ENCODE data around the gene R3HDM2. TPM values are rescaled to one million over a fixed set of nuclear protein-coding genes. Genes with fewer than 3 reads are reported as not detected.
A peak's percentile ranks its signal among the peaks of the same experiment; 100 is the strongest.

Gene R3HDM2
- total RNA-seq, 2 experiments from 2014 or later = 70.2 to 71.5 TPM

GRCh38 chr12:57465030-57465746, 34.3 kb upstream of the R3HDM2 start:
- no peak overlapping the region for H3K27ac Mint-ChIP-seq
- ChIA-PET POLR2A (interaction anchor here (1.0 to 2.2 kb wide), 4 partner anchors 9 to 35 kb away, joined by 5 to 13 read pairs (median 5); partner anchors contain the start of gene ARHGAP9), CTCF (interaction anchor here (2.3 to 9.8 kb wide), 2 partner anchors 10 to 12 kb away, joined by 12 to 204 read pairs; partner anchors contain the start of gene ARHGAP9)
- H3K36me3 Mint-ChIP-seq (ENCODE audit: low read depth) = peaks cover 21% of the 10 kb centered on the region
- peaks cover 20% of the 10 kb centered on the region for H3K27me3 Mint-ChIP-seq
- DNase-seq = no peak
- no peak overlapping the region for H3K4me3 Mint-ChIP-seq
- H3K9me3 Mint-ChIP-seq = no peaks in the 10 kb centered on the region
- H3K4me1 Mint-ChIP-seq = peaks cover 42% of the 10 kb centered on the region

GRCh38 chr12:57464569-57464968, 33.7 kb upstream of the R3HDM2 start:
- H3K4me1 Mint-ChIP-seq = peaks cover 44% of the 10 kb centered on the region
- H3K27me3 Mint-ChIP-seq = peaks cover 21% of the 10 kb centered on the region
- H3K4me3 Mint-ChIP-seq = no peak overlapping the region
- CTCF ChIA-PET = interaction anchor here (2.3 to 9.8 kb wide), 3 partner anchors 10 to 12 kb away, joined by 12 to 204 read pairs (median 30); partner anchors contain the start of genes ARHGAP9 and INHBE
- no peak for DNase-seq
- H3K36me3 Mint-ChIP-seq (ENCODE audit: low read depth) = peaks cover 17% of the 10 kb centered on the region
- no peaks in the 10 kb centered on the region for H3K9me3 Mint-ChIP-seq
- H3K27ac Mint-ChIP-seq = no peak overlapping the region
- POLR2A ChIA-PET = interaction anchor here (2.1 kb wide), 1 partner anchor 16 kb away, joined by 5 read pairs; no protein-coding TSS in a partner anchor

DNA sequence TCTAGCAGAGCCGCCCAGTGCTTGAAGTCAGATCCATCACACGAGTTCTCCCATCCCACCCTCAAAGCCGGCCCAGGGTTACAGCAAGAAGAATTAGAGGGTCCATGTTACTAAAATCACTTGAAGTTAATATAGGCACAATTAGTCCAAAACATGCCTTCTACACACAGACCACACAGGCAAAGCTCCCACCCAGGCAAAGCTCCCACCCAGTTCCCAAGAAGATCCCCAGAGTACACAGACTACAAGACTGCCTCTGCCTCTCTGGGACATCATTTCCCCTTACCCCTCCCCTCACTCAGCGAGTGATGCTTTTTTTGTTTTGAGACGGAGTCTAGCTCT, 32.0 kb upstream of the R3HDM2 start:
- Mint-ChIP-seq H3K4me3 (peak overlapping the region; percentile 85), H3K9me3 (no peaks in the 10 kb centered on the region), H3K27me3 (peaks cover 23% of the 10 kb centered on the region), H3K36me3 (ENCODE audit: low read depth) (peaks cover 5% of the 10 kb centered on the region), H3K27ac (peak overlapping the region; percentile 38), H3K4me1 (peaks cover 55% of the 10 kb centered on the region)
- CTCF ChIA-PET = interaction anchor here (0.5 to 9.8 kb wide), 13 partner anchors 9 to 415 kb away, joined by 3 to 204 read pairs (median 3); partner anchors contain the start of genes ARHGAP9, DCTN2, INHBE and SHMT2
- POLR2A ChIA-PET = interaction anchor here (0.9 to 6.4 kb wide), 3 partner anchors 14 to 151 kb away, joined by 4 to 72 read pairs (median 4); partner anchors contain the start of gene ARHGAP9
- DNase-seq = no peak

GRCh38 chr12:57462251-57462911, 31.5 kb upstream of the R3HDM2 start:
- ChIA-PET POLR2A (interaction anchor here (0.6 to 6.4 kb wide), 4 partner anchors 15 to 151 kb away, joined by 4 to 72 read pairs (median 4); partner anchors contain the start of genes ARHGAP9 and MARS1), CTCF (interaction anchor here (0.5 to 9.8 kb wide), 12 partner anchors 9 to 415 kb away, joined by 3 to 204 read pairs (median 3); partner anchors contain the start of genes ARHGAP9, DCTN2 and INHBE)
- DNase-seq = peak; percentile 90
- Mint-ChIP-seq H3K27me3 (peaks cover 23% of the 10 kb centered on the region), H3K4me3 (peak overlapping the region; percentile 85), H3K36me3 (ENCODE audit: low read depth) (no peaks in the 10 kb centered on the region), H3K27ac (peak overlapping the region; percentile 38), H3K9me3 (no peaks in the 10 kb centered on the region), H3K4me1 (peaks cover 57% of the 10 kb centered on the region)

GRCh38 chr12:57461917-57462250, 31.0 kb upstream of the R3HDM2 start:
- peaks cover 57% of the 10 kb centered on the region for H3K4me1 Mint-ChIP-seq
- ChIA-PET CTCF (interaction anchor here (0.8 to 9.8 kb wide), 9 partner anchors 8 to 414 kb away, joined by 3 to 204 read pairs (median 4); partner anchors contain the start of genes ARHGAP9, DCTN2 and INHBE), POLR2A (interaction anchor here (0.6 to 6.4 kb wide), 4 partner anchors 15 to 56 kb away, joined by 3 to 72 read pairs (median 4); partner anchors contain the start of genes ARHGAP9 and MARS1)
- peak overlapping the region; percentile 28 for H3K27ac Mint-ChIP-seq
- no peaks in the 10 kb centered on the region for H3K9me3 Mint-ChIP-seq
- H3K36me3 Mint-ChIP-seq (ENCODE audit: low read depth) = no peaks in the 10 kb centered on the region
- peaks cover 23% of the 10 kb centered on the region for H3K27me3 Mint-ChIP-seq
- H3K4me3 Mint-ChIP-seq = peak overlapping the region; percentile 85
- DNase-seq = no peak

DNA sequence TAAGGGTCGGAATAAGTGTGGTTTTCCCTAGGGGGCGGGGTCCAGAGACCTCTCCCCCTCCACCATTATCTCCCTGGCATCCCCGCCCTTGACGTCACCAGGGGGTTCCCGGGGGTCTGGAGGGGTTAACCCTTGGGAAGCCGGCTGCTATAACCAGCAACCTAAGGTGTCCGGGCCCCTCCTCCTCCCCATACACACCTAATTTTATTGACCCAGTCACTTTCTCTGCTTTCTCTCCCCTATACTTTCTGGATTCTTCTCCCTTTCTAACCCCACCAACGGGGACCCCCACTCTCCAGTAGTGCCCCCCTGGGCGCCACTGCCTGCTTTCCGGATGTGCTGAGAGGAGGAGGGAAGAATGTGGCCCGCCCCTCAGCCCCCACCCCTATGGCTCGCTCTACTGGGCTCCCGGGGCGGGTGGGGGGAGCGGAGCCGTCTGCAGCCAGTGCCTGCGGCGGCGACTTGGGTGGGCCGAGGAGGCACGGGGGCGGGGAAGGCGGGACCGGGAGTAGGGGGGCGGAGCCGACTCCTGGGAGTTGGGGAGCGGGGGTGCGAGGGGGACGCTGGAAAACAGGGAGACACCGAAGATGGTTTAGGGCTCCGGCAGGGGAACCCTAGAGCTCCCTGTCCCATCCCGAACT, 30.6 kb upstream of the R3HDM2 start:
- ChIA-PET CTCF (interaction anchor here (0.9 to 9.8 kb wide), 3 partner anchors 8 to 30 kb away, joined by 4 to 204 read pairs (median 30); partner anchors contain the start of genes ARHGAP9 and INHBE), POLR2A (interaction anchor here (1.3 to 6.4 kb wide), 3 partner anchors 16 to 231 kb away, joined by 3 to 72 read pairs (median 5); partner anchors contain the start of gene ARHGAP9)
- H3K36me3 Mint-ChIP-seq (ENCODE audit: low read depth) = no peaks in the 10 kb centered on the region
- no peaks in the 10 kb centered on the region for H3K9me3 Mint-ChIP-seq
- peaks cover 23% of the 10 kb centered on the region for H3K27me3 Mint-ChIP-seq
- peak overlapping the region; percentile 85 for H3K4me3 Mint-ChIP-seq
- DNase-seq = peak; percentile 41
- no peak overlapping the region for H3K27ac Mint-ChIP-seq
- peaks cover 59% of the 10 kb centered on the region for H3K4me1 Mint-ChIP-seq

DNA sequence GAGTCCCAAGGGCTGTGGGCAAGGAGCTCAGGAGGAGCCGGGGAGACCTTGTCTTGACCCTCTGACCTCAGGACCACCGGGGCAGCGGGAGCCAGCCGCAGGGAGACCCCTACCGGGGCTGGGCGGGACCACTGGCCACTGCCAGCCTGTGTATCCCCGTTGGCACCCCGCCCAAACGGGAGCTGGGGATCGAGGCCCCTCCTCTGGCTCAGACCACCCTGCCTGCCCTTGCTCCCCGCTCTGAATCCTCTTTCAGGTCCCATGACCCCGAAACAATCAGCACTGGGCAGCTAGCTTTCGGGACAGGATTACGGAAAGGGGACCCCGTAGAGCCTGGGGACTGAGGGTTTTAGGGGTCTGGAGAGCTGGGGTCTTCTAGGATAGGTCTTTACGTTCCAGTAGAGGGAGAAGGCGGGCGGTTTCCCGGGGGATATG, 30.0 kb upstream of the R3HDM2 start:
- POLR2A ChIA-PET = interaction anchor here (0.9 to 6.4 kb wide), 5 partner anchors 11 to 283 kb away, joined by 3 to 72 read pairs (median 4); partner anchors contain the start of gene ARHGAP9
- H3K27me3 Mint-ChIP-seq = peaks cover 23% of the 10 kb centered on the region
- peaks cover 63% of the 10 kb centered on the region for H3K4me1 Mint-ChIP-seq
- H3K36me3 Mint-ChIP-seq (ENCODE audit: low read depth) = no peaks in the 10 kb centered on the region
- peak overlapping the region; percentile 85 for H3K4me3 Mint-ChIP-seq
- no peak for DNase-seq
- no peak overlapping the region for H3K27ac Mint-ChIP-seq
- no peaks in the 10 kb centered on the region for H3K9me3 Mint-ChIP-seq
- CTCF ChIA-PET = interaction anchor here (9.8 kb wide), 1 partner anchor 14 kb away, joined by 204 read pairs; the partner anchor contains the start of gene ARHGAP9

GRCh38 chr12:57460468-57460784, 29.6 kb upstream of the R3HDM2 start:
- Mint-ChIP-seq H3K4me3 (peak overlapping the region; percentile 61), H3K4me1 (peaks cover 68% of the 10 kb centered on the region), H3K27me3 (peaks cover 23% of the 10 kb centered on the region), H3K9me3 (no peaks in the 10 kb centered on the region), H3K36me3 (ENCODE audit: low read depth) (no peaks in the 10 kb centered on the region), H3K27ac (peak overlapping the region; percentile 6)
- CTCF ChIA-PET = interaction anchor here (2.2 to 9.8 kb wide), 3 partner anchors 15 to 27 kb away, joined by 16 to 204 read pairs (median 17); partner anchors contain the start of genes ARHGAP9, INHBC and MARS1
- no peak for DNase-seq
- POLR2A ChIA-PET = interaction anchor here (0.9 to 6.4 kb wide), 6 partner anchors 11 to 284 kb away, joined by 3 to 72 read pairs (median 4); partner anchors contain the start of genes ARHGAP9 and DDIT3

DNA sequence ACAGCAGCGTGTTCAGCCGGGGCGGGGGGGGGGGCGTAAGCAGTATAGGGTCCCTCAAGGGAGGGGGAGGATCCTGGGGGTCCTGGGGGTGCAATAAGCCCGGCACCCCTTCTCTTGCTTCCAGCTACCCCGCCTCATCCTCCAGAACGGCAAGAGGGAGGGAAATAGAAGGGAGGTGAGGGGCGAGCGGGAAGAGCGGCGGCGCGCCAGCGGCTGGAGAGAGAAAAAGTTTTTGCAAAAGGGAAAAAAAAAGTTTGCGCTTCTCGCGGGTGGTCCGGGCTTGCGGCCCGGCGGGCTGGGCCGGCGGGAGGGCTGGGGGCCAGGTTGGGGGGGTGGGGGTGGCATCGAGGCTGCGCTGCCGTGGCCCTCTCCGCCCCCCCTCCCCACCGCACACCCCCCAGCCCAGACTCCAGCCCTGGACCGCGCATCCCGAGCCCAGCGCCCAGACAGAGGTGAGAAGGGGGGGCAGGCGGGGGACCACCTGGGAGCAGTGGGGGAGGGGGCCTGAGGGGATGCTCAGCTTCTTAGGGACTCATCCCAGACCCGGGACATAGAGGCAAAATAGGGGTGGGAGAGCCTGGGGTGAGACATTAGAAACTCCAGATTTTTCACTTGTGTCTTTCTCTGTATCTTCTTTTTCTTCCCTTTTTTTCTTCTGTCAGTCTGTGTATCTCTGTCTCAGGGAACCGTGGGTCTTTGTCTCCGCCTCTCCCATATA, 29.1 kb upstream of the R3HDM2 start, which contains the start of gene GLI1:
TSS of gene GLI1 (plus strand) at position 36 of the 718 bp plus-strand sequence. CDS start 3,907 bp downstream, outside the sequence.
- H3K36me3 Mint-ChIP-seq (ENCODE audit: low read depth) = no peaks in the 10 kb centered on the region
- DNase-seq = no peak
- POLR2A ChIA-PET = interaction anchor here (0.8 to 6.4 kb wide), 9 partner anchors 12 to 284 kb away, joined by 3 to 72 read pairs (median 5); partner anchors contain the start of genes ARHGAP9 and DDIT3
- peaks cover 66% of the 10 kb centered on the region for H3K4me1 Mint-ChIP-seq
- peak within 1 kb of the TSS; percentile 93 for H3K4me3 Mint-ChIP-seq
- H3K9me3 Mint-ChIP-seq = no peaks in the 10 kb centered on the region
- H3K27ac Mint-ChIP-seq = peak within 1 kb of the TSS; percentile 95
- peaks cover 23% of the 10 kb centered on the region for H3K27me3 Mint-ChIP-seq
- CTCF ChIA-PET = interaction anchor here (0.6 to 9.8 kb wide), 25 partner anchors 9 to 281 kb away, joined by 3 to 204 read pairs (median 6); partner anchors contain the start of genes ARHGAP9, DCTN2, INHBC and MARS1

DNA sequence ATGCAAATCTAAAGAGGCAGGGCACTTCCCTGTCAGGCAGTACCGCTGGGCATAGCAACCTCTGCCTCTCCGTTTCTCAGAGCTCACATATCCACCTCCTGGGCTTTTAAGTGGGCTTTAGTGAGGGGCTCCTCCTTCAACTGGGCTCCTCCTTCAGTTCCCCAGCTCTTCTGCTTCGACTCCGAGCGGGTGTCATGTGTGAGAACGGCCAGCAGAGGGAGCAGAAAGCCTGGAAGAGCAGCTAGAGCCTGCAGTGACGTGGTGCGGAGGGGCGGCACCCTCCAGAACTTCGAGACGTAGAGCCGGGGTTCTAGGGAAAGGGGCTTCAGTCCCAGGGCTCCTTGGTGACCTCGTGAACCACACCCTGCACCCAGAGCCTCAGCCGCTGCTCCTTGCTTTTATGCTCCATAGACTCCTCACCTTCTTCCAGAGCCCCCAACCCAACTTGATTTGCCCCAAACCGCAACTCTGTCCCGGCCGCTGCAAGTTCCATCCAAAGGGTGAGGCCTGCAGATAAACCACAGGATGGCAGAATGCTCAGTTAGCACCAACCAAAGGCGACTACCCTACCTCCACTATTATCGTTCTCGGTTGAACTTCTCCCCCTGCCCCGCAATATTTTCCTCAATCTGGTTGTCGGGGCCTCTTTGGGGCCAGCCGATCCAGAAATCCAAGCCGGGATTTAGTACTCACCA, 28.4 kb upstream of the R3HDM2 start:
- no peaks in the 10 kb centered on the region for H3K9me3 Mint-ChIP-seq
- H3K4me1 Mint-ChIP-seq = peaks cover 62% of the 10 kb centered on the region
- peaks cover 23% of the 10 kb centered on the region for H3K27me3 Mint-ChIP-seq
- ChIA-PET CTCF (interaction anchor here (0.6 to 9.8 kb wide), 53 partner anchors 9 to 444 kb away, joined by 3 to 204 read pairs (median 4); partner anchors contain the start of genes ARHGAP9, ARHGEF25, B4GALNT1 and DCTN2), POLR2A (interaction anchor here (0.8 to 6.4 kb wide), 14 partner anchors 10 to 990 kb away, joined by 3 to 72 read pairs (median 4); partner anchors contain the start of genes ARHGAP9, DDIT3 and PIP4K2C)
- H3K36me3 Mint-ChIP-seq (ENCODE audit: low read depth) = no peaks in the 10 kb centered on the region
- H3K4me3 Mint-ChIP-seq = peak overlapping the region; percentile 93
- peak; percentile 93 for DNase-seq
- H3K27ac Mint-ChIP-seq = peak overlapping the region; percentile 95
